CD4-positive, alpha-beta T cell treated with Interleukin-15 for 4 hours (primary cell): ENCODE measurements around the gene IFNL3.

Experiments
- DNase-seq: peaks from one replicate; pipeline ENCODE4 v3.0.0-alpha.2; 2020; ENCODE audit warnings: low spot score

The IFNL3 gene

DNA sequence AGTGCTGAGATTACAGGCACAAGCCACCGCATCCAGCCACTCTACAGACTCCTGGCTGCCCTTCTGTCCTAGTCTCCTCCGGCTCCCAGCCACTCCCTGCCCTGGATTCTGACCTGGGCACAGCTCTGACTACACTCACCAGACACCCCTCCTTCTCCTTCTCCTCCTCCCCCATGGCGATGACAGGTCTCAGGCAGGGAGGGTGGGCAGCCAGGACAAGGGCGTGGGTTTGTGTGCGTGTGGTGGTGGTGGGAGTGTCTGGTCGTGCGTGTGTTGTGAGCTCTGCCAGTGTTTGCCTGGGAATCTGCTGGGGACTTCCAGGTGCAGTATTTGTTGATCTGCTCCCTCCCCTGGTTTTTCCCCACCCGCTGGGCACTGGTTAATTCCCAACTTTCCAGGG is 51.0 kb downstream of the IFNL3 start:
- no peak for DNase-seq
